Measurements from ENCODE around the gene ISG20L2.

ISG20L2 gene

GRCh38 chr1:156677616-156678596 is 50.7 kb downstream of the ISG20L2 start:
- peaks cover 50% of the 10 kb centered on the region for H3K27me3 ChIP-seq (replicated peaks; ENCODE audit: control insufficient read depth, insufficient read depth, low read length, poor library complexity, severe bottlenecking)
- no peak for DNase-seq
- no peaks in the 10 kb centered on the region for H3K36me3 ChIP-seq (ENCODE audit: control insufficient read depth, insufficient read depth, low read length)
- no peaks in the 10 kb centered on the region for H3K9me3 ChIP-seq (ENCODE audit: control insufficient read depth, low read length)
- no peak overlapping the region for H3K27ac ChIP-seq (ENCODE audit: insufficient read depth, low read length, poor library complexity, severe bottlenecking)
- H3K4me3 ChIP-seq (ENCODE audit: insufficient read depth, low read depth, low read length, poor library complexity, severe bottlenecking) = no peak overlapping the region
- H3K4me1 ChIP-seq (ENCODE audit: control insufficient read depth, insufficient read depth, low read length, poor library complexity, severe bottlenecking) = peaks cover 15% of the 10 kb centered on the region

DNA sequence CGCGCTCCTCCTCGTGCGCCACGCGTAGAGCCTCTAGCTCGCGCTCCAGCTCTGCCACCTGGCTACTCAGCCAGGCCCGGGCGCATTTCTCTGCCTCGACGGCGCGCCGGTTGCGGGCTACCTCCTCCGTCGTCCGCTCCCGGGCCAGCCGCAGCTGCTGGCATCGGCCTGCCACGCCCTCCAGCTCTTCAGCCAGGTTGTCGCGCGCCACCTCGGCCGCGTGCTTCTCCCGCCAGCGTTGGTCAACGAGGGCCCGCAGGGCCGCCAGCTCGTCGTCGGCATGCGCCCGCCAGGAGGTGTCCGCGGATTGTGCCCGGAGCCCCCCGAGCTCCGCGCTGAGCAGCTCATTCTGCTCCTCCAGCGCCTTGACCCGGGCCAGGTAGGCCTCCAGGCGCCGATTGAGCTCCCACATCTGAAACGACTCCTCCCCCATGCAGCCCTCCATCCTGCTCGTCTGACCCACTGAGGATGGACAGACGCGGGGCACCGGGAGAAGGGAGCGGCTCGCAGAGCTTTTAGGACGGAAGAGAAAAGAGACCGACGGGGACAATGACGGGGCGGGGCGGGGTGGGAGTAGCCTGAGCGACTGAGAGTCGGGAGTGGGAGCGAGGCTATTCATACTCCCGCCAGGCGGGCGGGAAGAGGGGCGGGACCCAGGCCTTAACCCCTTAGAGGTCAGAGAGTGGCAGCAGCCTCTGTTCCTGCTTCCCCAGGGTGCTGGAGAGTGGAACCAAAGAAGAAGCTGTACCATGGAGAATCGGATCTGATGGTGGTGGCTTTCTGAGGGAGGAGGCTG is 51.5 kb downstream of the ISG20L2 start, which contains the start of gene NES:
TSS of gene NES (minus strand) at position 588 of the 796 bp plus-strand sequence. CDS start at position 445, 143 bp downstream.
- DNase-seq = no peak
- Histone ChIP-seq H3K4me1 (ENCODE audit: control insufficient read depth, insufficient read depth, low read length, poor library complexity, severe bottlenecking) (peaks cover 15% of the 10 kb centered on the region), H3K27ac (ENCODE audit: insufficient read depth, low read length, poor library complexity, severe bottlenecking) (no peak within 1 kb of the TSS), H3K27me3 (replicated peaks; ENCODE audit: control insufficient read depth, insufficient read depth, low read length, poor library complexity, severe bottlenecking) (peaks cover 53% of the 10 kb centered on the region), H3K4me3 (ENCODE audit: insufficient read depth, low read depth, low read length, poor library complexity, severe bottlenecking) (no peak within 1 kb of the TSS), H3K36me3 (ENCODE audit: control insufficient read depth, insufficient read depth, low read length) (no peaks in the 10 kb centered on the region), H3K9me3 (ENCODE audit: control insufficient read depth, low read length) (no peaks in the 10 kb centered on the region)

DNA sequence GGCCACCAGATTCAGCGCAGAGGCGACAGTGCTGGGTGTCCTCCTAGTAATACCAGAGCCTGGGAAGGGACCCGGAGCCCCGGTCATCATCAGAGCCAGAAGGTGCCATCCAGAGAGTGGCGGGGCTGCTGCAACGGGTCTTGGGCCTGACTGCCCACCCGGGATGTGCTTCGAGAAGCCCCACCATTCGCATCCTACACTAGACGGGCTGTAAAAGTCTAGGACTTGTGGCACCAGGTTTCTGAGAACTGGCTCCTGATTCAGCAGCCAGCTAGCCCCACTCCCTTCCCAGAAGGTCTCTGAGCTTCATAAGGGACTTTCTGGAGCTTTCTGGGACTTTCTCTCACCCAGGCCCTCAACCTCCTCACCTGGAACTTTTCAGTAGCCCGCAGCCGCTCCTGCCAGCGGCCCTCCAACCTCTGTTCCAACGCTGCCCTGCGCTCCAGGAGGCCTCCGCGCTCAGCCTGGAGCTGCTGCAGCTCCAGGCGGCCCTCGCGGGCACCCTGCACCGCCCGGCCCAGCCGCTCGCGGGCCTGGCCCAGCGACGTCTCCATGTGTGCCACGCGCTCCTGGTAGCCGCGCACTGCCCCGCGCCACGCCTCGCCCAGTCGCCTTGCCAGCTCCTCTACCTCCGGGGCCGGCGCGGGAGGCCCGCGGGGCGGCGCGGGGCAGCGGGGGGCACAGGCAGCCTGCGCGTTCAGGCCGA is 52.3 kb downstream of the ISG20L2 start:
- Histone ChIP-seq H3K9me3 (ENCODE audit: control insufficient read depth, low read length) (no peaks in the 10 kb centered on the region), H3K27me3 (replicated peaks; ENCODE audit: control insufficient read depth, insufficient read depth, low read length, poor library complexity, severe bottlenecking) (peaks cover 53% of the 10 kb centered on the region), H3K27ac (ENCODE audit: insufficient read depth, low read length, poor library complexity, severe bottlenecking) (no peak overlapping the region), H3K4me3 (ENCODE audit: insufficient read depth, low read depth, low read length, poor library complexity, severe bottlenecking) (no peak overlapping the region), H3K4me1 (ENCODE audit: control insufficient read depth, insufficient read depth, low read length, poor library complexity, severe bottlenecking) (peaks cover 15% of the 10 kb centered on the region), H3K36me3 (ENCODE audit: control insufficient read depth, insufficient read depth, low read length) (no peaks in the 10 kb centered on the region)
- no peak for DNase-seq

GRCh38 chr1:156675210-156676113 is 53.1 kb downstream of the ISG20L2 start:
- H3K27ac ChIP-seq (ENCODE audit: insufficient read depth, low read length, poor library complexity, severe bottlenecking) = no peak overlapping the region
- DNase-seq = no peak
- H3K9me3 ChIP-seq (ENCODE audit: control insufficient read depth, low read length) = no peaks in the 10 kb centered on the region
- peaks cover 53% of the 10 kb centered on the region for H3K27me3 ChIP-seq (replicated peaks; ENCODE audit: control insufficient read depth, insufficient read depth, low read length, poor library complexity, severe bottlenecking)
- no peaks in the 10 kb centered on the region for H3K36me3 ChIP-seq (ENCODE audit: control insufficient read depth, insufficient read depth, low read length)
- peaks cover 15% of the 10 kb centered on the region for H3K4me1 ChIP-seq (ENCODE audit: control insufficient read depth, insufficient read depth, low read length, poor library complexity, severe bottlenecking)
- no peak overlapping the region for H3K4me3 ChIP-seq (ENCODE audit: insufficient read depth, low read depth, low read length, poor library complexity, severe bottlenecking)

DNA sequence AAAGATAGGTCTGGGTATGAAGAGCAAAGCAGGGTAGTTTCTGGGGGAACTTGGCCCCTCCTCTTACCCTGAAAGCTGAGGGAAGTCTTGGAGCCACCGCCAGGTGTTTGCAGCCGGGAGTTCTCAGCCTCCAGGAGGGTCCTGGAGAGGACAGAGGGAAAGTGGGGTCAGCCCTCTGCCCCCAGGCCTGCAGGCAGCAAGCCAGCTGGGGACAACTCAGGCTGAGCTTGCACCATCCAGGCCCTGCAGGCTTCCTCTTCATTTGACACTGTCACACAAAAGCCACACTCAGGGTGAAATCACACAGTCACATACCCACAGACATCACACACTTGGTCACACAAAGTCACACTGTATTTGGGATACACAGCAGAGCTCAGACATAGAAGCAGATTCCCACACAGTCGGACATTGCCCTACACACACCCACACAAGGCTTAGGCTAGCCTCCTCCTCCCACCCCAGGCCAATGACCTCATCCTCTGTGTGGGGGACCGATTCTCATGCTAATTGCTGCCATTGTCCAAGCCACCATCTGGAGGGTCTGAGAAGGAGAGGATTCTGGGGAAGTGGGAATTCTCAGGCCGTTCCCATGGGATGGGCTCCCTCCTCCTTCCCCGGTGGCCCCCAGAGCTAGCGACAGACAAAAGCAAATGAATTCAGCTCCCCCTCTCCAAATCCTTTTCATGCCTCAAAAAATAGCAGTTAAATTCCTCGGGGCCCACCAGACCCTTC is 55.0 kb downstream of the ISG20L2 start:
- Histone ChIP-seq H3K9me3 (ENCODE audit: control insufficient read depth, low read length) (no peaks in the 10 kb centered on the region), H3K27me3 (replicated peaks; ENCODE audit: control insufficient read depth, insufficient read depth, low read length, poor library complexity, severe bottlenecking) (peaks cover 35% of the 10 kb centered on the region), H3K27ac (ENCODE audit: insufficient read depth, low read length, poor library complexity, severe bottlenecking) (no peak overlapping the region), H3K4me3 (ENCODE audit: insufficient read depth, low read depth, low read length, poor library complexity, severe bottlenecking) (no peak overlapping the region), H3K36me3 (ENCODE audit: control insufficient read depth, insufficient read depth, low read length) (no peaks in the 10 kb centered on the region), H3K4me1 (ENCODE audit: control insufficient read depth, insufficient read depth, low read length, poor library complexity, severe bottlenecking) (peaks cover 15% of the 10 kb centered on the region)
- no peak for DNase-seq

Measured in effector memory CD4-positive, alpha-beta T cell (primary cell).